RPMI8226 (cell line): ENCODE results near the gene GNAT1.

Experiments
- DNase-seq: peaks from one replicate; pipeline ENCODE4 v3.0.0-alpha.2; 2015

GNAT1 gene

GRCh38 chr3:50163572-50164455, 27.6 kb upstream of the GNAT1 start:
- DNase-seq: no peak

GRCh38 chr3:50164481-50164880, 26.9 kb upstream of the GNAT1 start:
- no peak for DNase-seq

GRCh38 chr3:50164984-50165909, 26.2 kb upstream of the GNAT1 start:
- DNase-seq: no peak

- no peak for DNase-seq
Observed at GRCh38 chr3:50165910-50166538, 25.4 kb upstream of the GNAT1 start.

- no peak for DNase-seq
Observed at GRCh38 chr3:50166620-50167019, 24.8 kb upstream of the GNAT1 start.

GRCh38 chr3:50167069-50167840, 24.2 kb upstream of the GNAT1 start:
- no peak for DNase-seq

GRCh38 chr3:50167841-50168209, 23.6 kb upstream of the GNAT1 start:
- no peak for DNase-seq

- no peak for DNase-seq
Observed at GRCh38 chr3:50168388-50168787, 23.0 kb upstream of the GNAT1 start.

GRCh38 chr3:50168791-50169190, 22.6 kb upstream of the GNAT1 start:
- no peak for DNase-seq

GRCh38 chr3:50169232-50169832, 22.1 kb upstream of the GNAT1 start:
- DNase-seq: no peak

GRCh38 chr3:50169858-50170257, 21.6 kb upstream of the GNAT1 start:
- DNase-seq: no peak

GRCh38 chr3:50170689-50171088, 20.7 kb upstream of the GNAT1 start:
- DNase-seq: no peak

GRCh38 chr3:50171540-50172301, 19.7 kb upstream of the GNAT1 start:
- DNase-seq: no peak

- DNase-seq: no peak
Observed at GRCh38 chr3:50172626-50173220, 18.7 kb upstream of the GNAT1 start.

- DNase-seq: no peak
Observed at GRCh38 chr3:50173685-50174516, 17.5 kb upstream of the GNAT1 start.

GRCh38 chr3:50174517-50174895, 16.9 kb upstream of the GNAT1 start:
- DNase-seq: no peak

- no peak for DNase-seq
Observed at GRCh38 chr3:50174947-50175524, 16.4 kb upstream of the GNAT1 start.

- DNase-seq: peak; percentile 54
Observed at GRCh38 chr3:50177346-50177745, 14.1 kb upstream of the GNAT1 start.

- DNase-seq: no peak
Observed at GRCh38 chr3:50179710-50180109, 11.7 kb upstream of the GNAT1 start.

GRCh38 chr3:50181985-50182384, 9.4 kb upstream of the GNAT1 start:
- DNase-seq: no peak
